K562 (cell line): ENCODE data around the gene GORASP2. TPM values are rescaled to one million over a fixed set of nuclear protein-coding genes. Genes with fewer than 3 reads are reported as not detected.

Experiments
- CREM ChIP-seq: IDR thresholded peaks from 2 replicates; pipeline ENCODE4 v1.6.1; 2014; ENCODE audit warnings: antibody characterized with exemption, low read depth
- ERF ChIP-seq: fragments of 450-650 bp; formaldehyde crosslinking; IDR thresholded peaks from 2 replicates; pipeline ENCODE4 v1.4.0; 2020; ENCODE audit warnings: mild to moderate bottlenecking, mixed read lengths
- MTA3 ChIP-seq: fragments of 450-650 bp; formaldehyde crosslinking; IDR thresholded peaks from 2 replicates; pipeline ENCODE4 v1.6.1; 2017; ENCODE audit warnings: mild to moderate bottlenecking, borderline replicate concordance
- NR4A1 ChIP-seq, 2 experiments: fragments of 250-450 bp in 1 of 2; fragments of 450-650 bp in 1 of 2; sonication (Bioruptor Pico) in 1 of 2; IDR thresholded peaks; 2 replicates each; pipeline versions ENCODE4 v1.4.0 to v1.6.1; 2016 to 2020; ENCODE audit warnings: mild to moderate bottlenecking in 2 of 2, missing compliant biosample characterization in 1 of 2, missing genetic modification characterization in 1 of 2, moderate library complexity in 1 of 2
- POLR3G ChIP-seq: IDR thresholded peaks from 2 replicates; pipeline ENCODE4 v1.6.1; 2011; ENCODE audit not compliant: insufficient read length, insufficient replicate concordance; ENCODE audit errors: extremely low read depth
- TBL1XR1 ChIP-seq, 2 experiments: IDR thresholded peaks; 2 replicates each; pipeline ENCODE4 v1.6.1; 2012; ENCODE audit warnings: improper control_type of control experiment in 2 of 2, low read length in 2 of 2, mild to moderate bottlenecking in 1 of 2
- THRAP3 ChIP-seq: fragments of 450-650 bp; IDR thresholded peaks from 2 replicates; pipeline ENCODE4 v1.6.1; 2016; ENCODE audit warnings: mild to moderate bottlenecking, inconsistent platforms, borderline replicate concordance
- U2AF1 ChIP-seq: fragments of 200-400 bp; formaldehyde crosslinking; optimal IDR thresholded peaks from 2 replicates; pipeline ENCODE3; 2017; ENCODE audit warnings: mild to moderate bottlenecking, low read depth, low read length, moderate library complexity
- polyA plus RNA-seq, 8 experiments: library from polyadenylated mRNA; depleted of rRNA in 4 of 8; stranded (reverse) in 5 of 8; unstranded in 3 of 8; fragments of >200 nt; fragmentation: Nextera tagmentation in 2 of 8; fragmentation: Illumina TruSeq in 1 of 8; extraction: Ambion mirVana in 2 of 8; extraction: Trizol in 1 of 8; gene quantifications; 2 replicates each; pipeline versions ENCODE4 v1.2.1 to v1.2.3, GENCODE V29; 2011 to 2014; ENCODE audit warnings: inconsistent platforms in 1 of 8, missing spikeins in 1 of 8
- total RNA-seq, 7 experiments: library from RNA; depleted of rRNA in 6 of 7; stranded (reverse); fragments of >200 nt in 6 of 7; fragmentation: Illumina TruSeq in 2 of 7; extraction: Trizol in 2 of 7; gene quantifications; 2 replicates each; pipeline versions ENCODE4 v1.2.1 to v1.2.3, GENCODE V29; 2011 to 2021; ENCODE audit warnings: low replicate concordance in 1 of 7
- TF ChIP-seq, protein P1 (sequence below): fragments of 250-450 bp; sonication (Bioruptor Pico); IDR thresholded peaks from 2 replicates; pipeline ENCODE4 v1.4.0; 2020
- TF ChIP-seq, protein P2 (sequence below): fragments of 250-450 bp; sonication (Bioruptor Pico); IDR thresholded peaks from 2 replicates; pipeline ENCODE4 v1.8.0; 2021; ENCODE audit warnings: moderate library complexity, mild to moderate bottlenecking, inconsistent platforms
- TF ChIP-seq, protein P3 (sequence below): sonication (generic); formaldehyde crosslinking; IDR thresholded peaks from 2 replicates; pipeline ENCODE4 v1.8.0; 2023; ENCODE audit warnings: missing genetic modification reagents, mild to moderate bottlenecking, borderline replicate concordance
- TF ChIP-seq, protein P4 (sequence below): sonication (generic); formaldehyde crosslinking; IDR thresholded peaks from 2 replicates; pipeline ENCODE4 v1.9.0; 2022; ENCODE audit warnings: mild to moderate bottlenecking, missing genetic modification reagents

The GORASP2 gene
- total and polyA plus RNA-seq, 9 of the 15 experiments (the other 6 are each of a cell fraction or from before 2014, with no cell fraction given): 27.4 to 180 (median 59.6) TPM

DNA sequence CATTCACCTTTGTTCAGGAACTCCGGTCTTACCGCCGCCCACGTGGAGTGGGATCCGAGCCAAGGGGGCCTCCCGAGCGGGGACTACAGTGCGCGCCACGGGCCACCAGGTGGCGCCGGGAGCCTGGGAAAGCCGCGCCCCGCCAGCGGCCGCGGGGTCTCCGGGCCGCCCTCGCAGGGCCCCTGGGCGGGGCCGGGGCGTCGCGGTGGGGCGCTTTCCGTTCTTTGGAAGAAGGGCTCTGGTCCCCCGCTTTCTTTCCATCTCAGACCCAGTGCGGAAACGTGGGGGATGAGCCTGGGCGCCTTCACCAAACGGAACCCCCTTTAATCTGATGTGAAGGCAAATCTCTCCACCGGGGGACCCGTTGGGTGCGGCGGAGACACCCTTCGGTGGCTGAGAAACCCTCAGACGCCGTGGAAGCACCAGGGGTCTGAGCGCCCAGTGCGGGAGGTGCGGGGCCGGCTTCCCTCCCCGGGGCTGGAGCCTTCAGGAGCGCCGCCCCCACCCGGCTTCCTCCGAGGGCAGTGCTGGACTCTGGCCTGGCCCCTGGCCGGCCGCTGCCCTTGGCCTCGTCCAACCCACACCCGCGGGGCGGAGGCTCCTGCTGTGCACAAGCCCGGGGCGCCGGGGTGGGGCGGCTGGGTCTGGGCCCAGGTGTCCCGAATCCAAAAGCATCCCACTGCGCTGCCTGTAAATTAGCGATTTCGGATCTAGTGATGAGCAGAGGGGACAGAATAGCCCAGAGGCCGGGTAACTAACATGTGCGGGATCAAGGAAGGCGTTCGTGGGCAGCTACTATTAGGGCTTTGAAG, 44.6 kb downstream of the GORASP2 start (continued):
- TF ChIP-seq, protein P1, sequence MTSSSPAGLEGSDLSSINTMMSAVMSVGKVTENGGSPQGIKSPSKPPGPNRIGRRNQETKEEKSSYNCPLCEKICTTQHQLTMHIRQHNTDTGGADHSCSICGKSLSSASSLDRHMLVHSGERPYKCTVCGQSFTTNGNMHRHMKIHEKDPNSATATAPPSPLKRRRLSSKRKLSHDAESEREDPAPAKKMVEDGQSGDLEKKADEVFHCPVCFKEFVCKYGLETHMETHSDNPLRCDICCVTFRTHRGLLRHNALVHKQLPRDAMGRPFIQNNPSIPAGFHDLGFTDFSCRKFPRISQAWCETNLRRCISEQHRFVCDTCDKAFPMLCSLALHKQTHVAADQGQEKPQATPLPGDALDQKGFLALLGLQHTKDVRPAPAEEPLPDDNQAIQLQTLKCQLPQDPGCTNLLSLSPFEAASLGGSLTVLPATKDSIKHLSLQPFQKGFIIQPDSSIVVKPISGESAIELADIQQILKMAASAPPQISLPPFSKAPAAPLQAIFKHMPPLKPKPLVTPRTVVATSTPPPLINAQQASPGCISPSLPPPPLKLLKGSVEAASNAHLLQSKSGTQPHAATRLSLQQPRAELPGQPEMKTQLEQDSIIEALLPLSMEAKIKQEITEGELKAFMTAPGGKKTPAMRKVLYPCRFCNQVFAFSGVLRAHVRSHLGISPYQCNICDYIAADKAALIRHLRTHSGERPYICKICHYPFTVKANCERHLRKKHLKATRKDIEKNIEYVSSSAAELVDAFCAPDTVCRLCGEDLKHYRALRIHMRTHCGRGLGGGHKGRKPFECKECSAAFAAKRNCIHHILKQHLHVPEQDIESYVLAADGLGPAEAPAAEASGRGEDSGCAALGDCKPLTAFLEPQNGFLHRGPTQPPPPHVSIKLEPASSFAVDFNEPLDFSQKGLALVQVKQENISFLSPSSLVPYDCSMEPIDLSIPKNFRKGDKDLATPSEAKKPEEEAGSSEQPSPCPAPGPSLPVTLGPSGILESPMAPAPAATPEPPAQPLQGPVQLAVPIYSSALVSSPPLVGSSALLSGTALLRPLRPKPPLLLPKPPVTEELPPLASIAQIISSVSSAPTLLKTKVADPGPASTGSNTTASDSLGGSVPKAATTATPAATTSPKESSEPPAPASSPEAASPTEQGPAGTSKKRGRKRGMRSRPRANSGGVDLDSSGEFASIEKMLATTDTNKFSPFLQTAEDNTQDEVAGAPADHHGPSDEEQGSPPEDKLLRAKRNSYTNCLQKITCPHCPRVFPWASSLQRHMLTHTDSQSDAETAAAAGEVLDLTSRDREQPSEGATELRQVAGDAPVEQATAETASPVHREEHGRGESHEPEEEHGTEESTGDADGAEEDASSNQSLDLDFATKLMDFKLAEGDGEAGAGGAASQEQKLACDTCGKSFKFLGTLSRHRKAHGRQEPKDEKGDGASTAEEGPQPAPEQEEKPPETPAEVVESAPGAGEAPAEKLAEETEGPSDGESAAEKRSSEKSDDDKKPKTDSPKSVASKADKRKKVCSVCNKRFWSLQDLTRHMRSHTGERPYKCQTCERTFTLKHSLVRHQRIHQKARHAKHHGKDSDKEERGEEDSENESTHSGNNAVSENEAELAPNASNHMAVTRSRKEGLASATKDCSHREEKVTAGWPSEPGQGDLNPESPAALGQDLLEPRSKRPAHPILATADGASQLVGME: no peak
- TF ChIP-seq MTA3 (peak; percentile 81), CREM (no peak; the same call in 1 of the 2 replicates), TBL1XR1 (IDR thresholded peaks at IDR 0.05; ENCODE audit: low read length in 2 of 2) (peak in 1 of 2 experiments; percentile 42; a peak in 2 of 4 replicates), THRAP3 (no peak), POLR3G (no peak), U2AF1 (no peak), ERF (no peak; the same call in 1 of the 2 replicates), NR4A1 (CRISPR knock-in tag; IDR thresholded peaks at IDR 0.05) (no peak), NR4A1 (tag; IDR thresholded peaks at IDR 0.05) (no peak; the same call in 1 of the 2 replicates)
- TF ChIP-seq, protein P2, sequence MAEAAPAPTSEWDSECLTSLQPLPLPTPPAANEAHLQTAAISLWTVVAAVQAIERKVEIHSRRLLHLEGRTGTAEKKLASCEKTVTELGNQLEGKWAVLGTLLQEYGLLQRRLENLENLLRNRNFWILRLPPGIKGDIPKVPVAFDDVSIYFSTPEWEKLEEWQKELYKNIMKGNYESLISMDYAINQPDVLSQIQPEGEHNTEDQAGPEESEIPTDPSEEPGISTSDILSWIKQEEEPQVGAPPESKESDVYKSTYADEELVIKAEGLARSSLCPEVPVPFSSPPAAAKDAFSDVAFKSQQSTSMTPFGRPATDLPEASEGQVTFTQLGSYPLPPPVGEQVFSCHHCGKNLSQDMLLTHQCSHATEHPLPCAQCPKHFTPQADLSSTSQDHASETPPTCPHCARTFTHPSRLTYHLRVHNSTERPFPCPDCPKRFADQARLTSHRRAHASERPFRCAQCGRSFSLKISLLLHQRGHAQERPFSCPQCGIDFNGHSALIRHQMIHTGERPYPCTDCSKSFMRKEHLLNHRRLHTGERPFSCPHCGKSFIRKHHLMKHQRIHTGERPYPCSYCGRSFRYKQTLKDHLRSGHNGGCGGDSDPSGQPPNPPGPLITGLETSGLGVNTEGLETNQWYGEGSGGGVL (CRISPR knock-in tag): no peak
- TF ChIP-seq, protein P3, sequence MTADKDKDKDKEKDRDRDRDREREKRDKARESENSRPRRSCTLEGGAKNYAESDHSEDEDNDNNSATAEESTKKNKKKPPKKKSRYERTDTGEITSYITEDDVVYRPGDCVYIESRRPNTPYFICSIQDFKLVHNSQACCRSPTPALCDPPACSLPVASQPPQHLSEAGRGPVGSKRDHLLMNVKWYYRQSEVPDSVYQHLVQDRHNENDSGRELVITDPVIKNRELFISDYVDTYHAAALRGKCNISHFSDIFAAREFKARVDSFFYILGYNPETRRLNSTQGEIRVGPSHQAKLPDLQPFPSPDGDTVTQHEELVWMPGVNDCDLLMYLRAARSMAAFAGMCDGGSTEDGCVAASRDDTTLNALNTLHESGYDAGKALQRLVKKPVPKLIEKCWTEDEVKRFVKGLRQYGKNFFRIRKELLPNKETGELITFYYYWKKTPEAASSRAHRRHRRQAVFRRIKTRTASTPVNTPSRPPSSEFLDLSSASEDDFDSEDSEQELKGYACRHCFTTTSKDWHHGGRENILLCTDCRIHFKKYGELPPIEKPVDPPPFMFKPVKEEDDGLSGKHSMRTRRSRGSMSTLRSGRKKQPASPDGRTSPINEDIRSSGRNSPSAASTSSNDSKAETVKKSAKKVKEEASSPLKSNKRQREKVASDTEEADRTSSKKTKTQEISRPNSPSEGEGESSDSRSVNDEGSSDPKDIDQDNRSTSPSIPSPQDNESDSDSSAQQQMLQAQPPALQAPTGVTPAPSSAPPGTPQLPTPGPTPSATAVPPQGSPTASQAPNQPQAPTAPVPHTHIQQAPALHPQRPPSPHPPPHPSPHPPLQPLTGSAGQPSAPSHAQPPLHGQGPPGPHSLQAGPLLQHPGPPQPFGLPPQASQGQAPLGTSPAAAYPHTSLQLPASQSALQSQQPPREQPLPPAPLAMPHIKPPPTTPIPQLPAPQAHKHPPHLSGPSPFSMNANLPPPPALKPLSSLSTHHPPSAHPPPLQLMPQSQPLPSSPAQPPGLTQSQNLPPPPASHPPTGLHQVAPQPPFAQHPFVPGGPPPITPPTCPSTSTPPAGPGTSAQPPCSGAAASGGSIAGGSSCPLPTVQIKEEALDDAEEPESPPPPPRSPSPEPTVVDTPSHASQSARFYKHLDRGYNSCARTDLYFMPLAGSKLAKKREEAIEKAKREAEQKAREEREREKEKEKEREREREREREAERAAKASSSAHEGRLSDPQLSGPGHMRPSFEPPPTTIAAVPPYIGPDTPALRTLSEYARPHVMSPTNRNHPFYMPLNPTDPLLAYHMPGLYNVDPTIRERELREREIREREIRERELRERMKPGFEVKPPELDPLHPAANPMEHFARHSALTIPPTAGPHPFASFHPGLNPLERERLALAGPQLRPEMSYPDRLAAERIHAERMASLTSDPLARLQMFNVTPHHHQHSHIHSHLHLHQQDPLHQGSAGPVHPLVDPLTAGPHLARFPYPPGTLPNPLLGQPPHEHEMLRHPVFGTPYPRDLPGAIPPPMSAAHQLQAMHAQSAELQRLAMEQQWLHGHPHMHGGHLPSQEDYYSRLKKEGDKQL: no peak
- TF ChIP-seq, protein P4, sequence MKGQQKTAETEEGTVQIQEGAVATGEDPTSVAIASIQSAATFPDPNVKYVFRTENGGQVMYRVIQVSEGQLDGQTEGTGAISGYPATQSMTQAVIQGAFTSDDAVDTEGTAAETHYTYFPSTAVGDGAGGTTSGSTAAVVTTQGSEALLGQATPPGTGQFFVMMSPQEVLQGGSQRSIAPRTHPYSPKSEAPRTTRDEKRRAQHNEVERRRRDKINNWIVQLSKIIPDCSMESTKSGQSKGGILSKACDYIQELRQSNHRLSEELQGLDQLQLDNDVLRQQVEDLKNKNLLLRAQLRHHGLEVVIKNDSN: peak; percentile 82
